Measurements from ENCODE around the gene SPON1.
A peak's percentile ranks its signal among the peaks of the same experiment; 100 is the strongest.

Gene SPON1

DNA sequence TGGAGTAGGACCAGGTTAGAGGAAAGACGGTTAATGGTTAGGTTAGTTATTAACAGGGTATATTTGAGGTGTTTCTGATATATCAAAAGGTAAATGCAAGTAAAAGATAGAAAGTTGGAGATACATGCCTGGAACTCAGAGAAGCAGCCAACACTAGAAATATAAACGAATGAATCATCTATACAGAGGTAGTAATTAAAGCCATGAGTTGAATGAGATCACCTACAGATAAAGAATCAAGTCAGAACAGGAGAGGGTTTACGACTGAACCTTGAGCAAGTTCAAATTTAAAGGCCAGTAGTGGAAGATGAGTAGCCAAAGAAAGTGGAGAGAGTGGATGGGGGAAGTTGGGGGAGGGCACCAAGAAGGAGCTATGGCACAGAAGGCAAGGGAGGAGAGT is 73.9 kb downstream of the SPON1 start:
- ATAC-seq (no peak), DNase-seq (no peak)

DNA sequence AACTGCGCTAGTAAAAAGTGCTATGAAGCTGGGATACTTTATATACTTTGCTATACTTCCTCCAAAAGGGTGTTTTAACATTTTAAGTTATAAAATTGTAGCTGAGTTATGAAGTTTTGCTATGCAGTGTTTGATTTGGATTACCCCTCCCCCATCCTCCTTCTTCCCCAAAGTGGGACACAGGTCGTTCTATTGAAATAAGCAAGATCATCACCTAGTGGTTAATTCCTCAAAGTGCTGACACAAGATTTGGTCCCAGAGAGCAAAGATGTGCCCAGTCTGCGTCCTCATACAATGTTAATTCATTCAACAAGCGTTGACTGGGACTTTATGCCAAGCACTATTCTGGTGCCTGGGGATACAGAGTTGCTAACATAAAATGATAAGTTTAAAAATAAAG is 78.5 kb downstream of the SPON1 start:
- ATAC-seq (no peak), DNase-seq (no peak)

DNA sequence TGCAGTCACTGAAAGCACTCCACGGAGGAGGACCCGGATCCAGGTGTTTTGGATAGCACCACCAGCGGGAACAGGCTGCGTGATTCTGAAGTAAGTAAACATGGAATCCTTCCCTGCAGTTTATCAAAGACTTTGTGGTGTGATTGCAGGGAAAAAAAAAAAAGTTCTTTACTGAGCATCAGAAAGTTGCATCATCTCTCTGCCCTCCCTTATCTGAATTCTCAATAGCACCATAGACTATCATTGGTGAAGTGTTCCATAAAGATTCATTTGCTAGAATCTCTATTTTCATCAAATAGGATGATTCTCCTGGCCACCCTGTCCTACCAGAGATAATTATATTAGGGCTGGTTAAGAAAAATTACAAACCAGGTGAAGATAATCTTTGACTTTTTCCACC is 79.0 kb downstream of the SPON1 start:
- DNase-seq, result no peak
- no peak for ATAC-seq

DNA sequence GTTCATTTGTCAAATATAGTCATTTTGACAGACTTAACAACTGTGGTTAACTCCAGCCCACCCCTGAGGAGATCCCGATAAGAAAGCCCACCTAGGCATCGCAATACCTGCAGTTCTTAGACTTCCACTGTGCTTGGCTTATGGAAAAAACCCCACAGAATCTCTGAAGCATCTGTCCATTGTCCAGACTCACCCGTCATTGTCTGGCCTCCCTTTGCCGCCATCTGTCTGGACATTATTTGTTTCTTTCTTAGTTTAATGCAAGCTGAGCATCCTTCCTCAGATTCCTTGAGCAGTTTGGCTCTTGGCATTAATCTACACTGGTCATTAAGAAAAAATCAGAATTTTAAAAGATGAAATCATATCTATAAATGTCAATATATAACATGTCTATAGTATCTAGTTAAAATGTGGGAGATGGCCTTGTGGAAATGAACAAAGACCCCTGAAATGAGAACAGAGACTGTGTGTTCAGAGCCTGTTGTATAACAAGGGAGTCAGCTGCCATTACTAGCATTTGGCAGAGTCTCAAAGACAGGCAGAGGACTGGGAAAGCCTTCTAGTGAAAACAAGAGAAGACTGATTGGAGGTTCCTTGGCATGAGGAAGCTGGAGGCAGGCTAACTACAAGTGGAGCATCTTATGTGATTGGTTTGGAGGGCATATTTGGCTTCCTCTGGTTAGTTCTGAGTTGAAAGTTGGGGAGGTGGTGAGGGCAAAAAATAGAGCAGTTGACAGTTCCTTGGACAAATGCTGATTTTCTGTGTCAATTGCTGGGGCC is 80.4 kb downstream of the SPON1 start:
- DNase-seq, result no peak
- no peak for ATAC-seq

DNA sequence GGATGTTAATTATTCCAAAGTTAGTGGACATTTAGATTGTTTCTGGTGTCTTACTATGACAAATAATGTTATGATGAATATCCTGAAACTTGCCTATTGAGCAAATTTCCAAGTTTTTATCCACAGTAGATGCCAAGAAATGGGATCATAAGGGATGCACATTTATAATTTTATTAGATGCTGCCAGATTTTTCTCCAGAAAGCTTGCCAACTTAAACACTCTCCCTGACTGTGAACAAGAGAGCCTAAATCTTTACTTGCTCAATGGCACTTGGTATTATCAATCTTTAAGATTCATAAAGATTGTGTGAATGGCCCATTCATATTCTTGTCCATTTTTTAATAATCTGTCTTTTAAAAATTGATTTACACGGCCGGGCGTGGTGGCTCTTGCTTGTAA is 82.4 kb downstream of the SPON1 start:
- DNase-seq, result no peak
- ATAC-seq, result no peak

DNA sequence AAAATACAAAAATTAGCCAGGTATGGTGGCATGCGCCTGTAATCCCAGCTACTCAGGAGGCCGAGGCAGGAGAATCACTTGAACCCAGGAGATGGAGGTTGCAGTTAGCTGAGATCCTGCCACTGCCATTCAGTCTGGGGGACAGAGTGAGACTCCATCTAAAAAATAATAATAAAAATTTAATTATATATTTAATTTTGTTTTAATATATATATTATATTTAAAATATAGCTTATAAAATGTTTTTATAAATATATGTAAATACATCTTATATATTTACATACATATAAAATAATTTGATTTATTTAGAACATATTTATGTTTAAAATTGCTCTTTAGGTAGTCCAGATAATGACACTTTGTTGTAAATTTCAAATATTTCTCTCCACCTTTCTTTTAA is 82.9 kb downstream of the SPON1 start:
- DNase-seq (no peak), ATAC-seq (no peak)

DNA sequence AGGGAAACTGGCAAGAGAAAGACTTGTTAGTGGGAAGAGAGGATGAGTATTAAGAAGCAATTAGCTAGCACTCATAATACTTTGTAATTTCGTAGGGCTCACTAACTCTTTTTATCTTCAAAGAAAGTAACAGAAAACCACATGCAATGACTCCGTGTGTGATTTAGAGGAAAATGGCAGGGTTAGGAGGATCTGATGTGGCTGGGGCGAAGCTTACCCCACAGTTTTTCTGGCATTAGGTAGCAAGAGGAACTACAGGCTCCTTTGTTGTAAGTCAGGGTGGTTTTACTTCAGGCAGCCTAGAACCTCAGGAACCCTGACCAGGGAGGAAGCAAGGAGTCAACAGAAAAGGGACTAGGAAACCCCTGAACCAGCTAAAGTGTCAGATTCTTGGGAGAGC is 89.7 kb downstream of the SPON1 start:
- ATAC-seq (no peak), DNase-seq (no peak)

DNA sequence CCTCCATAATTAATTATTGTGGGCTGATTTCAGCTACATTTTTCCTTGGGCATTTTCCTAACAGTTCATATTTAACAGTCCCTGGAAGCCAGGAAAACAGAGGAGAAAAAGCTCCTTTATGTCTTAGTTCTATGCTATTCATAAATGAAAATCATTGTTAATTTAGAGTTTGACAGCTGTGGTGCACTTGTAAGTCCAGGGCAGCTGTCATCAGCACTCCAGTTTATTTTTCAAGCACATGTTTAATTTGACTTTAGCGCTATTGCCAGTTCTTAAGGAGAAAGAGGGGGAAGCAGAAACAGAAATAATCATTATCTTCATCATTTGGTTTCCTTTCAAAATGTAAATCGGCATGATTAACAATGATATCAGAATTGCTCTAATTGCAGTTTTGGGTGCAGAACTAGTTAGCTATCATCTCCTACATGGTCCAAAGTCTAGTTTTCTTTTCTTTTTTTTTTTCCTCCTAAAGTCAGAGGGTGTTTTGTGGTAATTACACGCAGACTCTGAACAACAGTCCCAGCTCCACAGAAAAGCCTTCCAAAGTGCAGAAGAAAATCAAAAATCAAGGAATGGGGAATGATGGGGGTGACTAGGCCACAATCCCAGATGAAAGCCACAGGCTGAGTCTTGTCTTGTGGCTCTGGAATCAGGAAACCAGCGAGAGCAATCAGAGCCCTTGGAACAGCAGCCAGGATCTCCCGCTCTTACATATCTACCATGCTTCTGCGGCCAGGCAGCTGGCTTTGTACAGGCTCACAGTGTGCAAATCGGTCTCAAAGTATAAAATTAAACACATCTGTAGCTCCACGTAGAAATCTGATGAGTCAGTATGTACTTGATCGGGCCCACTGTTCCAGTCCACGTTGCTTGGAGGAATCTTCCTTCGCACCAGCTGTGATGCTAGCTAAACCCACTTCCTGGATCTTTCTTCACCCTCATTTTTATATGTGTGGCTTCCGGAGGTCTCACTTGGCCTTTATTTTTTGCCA is 91.9 kb downstream of the SPON1 start:
- peak; percentile 40 for ATAC-seq

DNA sequence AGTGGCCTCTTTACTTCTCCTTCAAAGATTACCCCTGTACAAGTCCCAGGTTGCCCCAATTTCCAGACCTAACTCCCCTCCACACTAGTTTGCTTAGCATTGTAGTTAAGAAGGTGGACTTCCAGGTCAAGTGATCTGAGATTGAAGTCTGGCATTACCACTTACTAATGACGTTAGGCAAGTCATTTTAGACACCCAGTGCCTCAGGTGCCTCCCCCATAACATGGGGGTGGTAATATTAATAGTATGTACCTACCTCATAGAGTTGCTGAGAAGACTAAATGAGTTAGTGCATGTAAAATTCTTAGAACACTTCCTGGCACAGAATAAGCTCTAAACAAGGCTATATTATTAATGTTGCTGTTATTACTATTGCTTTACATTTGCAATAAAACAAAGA is 93.4 kb downstream of the SPON1 start:
- DNase-seq (no peak), ATAC-seq (no peak)

More for the DNA sequence above, 91.9 kb downstream of the SPON1 start:
- no peak for DNase-seq

DNA sequence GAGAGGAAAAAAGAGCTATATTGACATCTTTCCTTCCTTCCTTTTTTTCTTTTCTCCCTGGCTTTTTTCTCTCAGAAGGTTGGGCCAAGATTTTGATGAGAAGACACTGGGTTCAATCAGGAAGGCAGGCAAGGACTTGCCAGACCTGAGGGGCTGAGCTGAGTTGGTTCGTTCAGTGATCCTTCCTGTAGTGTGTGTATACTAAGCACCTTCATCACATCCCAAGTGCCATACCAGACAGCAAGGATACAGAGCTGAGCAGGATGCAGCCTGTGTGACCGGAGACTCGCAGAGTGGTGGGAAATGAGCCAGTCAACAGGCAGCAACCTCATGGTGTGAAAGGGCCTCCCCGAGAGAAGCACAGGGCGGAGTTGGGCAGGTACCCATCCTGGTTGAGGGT is 95.5 kb downstream of the SPON1 start:
- DNase-seq (no peak), ATAC-seq (no peak)

DNA sequence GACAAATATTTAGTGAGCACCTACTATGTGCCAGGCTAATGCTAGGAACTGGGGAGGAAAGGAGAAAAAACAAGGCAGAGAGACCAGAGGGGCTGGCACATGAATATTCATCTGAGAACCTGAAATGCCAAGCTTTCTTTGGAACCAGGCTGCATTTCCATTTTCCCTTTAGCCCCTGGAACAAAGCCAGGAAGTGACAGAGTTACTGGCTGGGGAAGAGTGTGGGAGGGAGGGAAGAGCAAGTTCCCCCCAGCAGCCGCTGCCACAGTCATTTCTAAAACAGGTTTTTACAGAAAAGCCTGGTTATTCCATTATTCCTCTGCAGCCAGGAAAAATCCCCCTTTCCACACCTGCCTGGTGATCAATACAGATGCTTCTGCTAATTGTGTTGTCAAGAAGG is 97.0 kb downstream of the SPON1 start:
- no peak for DNase-seq
- no peak for ATAC-seq

DNA sequence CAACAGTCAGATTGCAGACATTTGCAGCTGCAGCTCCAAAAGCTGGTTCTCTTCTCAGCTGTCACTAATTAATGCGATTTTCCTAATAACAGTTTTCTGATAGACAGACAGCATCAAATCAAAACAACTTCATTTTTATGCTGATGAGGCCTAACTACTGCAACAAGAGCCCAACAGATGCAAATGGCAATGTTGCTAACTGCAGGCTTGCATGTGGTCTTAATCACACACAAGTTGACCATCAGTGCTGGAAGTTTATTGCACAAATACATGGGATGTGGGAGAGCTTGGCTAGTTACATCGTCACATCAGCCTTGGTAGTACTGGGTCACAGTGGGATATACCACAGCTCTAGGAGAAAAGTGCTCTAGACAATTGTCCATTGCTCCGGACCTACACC is 99.2 kb downstream of the SPON1 start:
- DNase-seq (no peak), ATAC-seq (no peak)

DNA sequence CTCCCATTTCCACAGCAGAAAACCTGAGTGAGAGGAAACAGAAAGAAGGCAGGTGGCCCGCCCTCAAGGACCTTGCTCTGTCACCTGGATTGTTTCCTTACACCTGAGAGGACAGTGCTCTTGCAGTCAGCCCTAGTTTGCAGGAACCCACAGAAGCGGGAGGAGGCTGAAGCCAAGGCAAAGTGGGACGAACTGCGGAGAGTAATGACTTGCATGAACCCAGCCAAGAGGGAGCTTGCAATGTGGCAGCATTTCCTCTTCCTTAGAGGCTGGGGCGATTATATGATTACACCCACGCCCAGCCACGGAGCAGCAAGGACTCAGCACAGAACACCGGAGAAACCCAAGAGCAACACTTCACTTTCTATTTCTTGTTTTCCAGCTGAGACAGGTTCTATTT is 102.6 kb downstream of the SPON1 start:
- DNase-seq (peak; percentile 23), ATAC-seq (no peak)

DNA sequence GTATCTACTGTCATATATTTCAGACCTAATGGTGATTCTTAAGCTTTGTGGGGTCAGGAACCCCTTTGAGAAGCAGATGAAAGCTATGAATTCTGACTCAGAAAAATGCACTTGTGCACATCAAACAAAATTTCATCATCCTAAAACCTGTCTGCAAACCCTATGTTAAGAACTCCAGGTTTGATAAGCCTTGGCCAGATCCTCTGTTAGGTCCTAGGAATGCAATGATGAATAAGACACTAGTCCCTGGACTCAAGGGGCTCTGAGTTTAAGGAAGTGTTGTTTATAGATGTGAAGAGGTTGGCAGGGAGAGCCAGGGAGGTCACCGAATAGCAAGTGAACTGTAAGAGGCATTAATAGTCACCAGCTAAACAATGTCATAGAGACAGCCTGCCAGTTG is 103.2 kb downstream of the SPON1 start:
- ATAC-seq (no peak), DNase-seq (no peak)

DNA sequence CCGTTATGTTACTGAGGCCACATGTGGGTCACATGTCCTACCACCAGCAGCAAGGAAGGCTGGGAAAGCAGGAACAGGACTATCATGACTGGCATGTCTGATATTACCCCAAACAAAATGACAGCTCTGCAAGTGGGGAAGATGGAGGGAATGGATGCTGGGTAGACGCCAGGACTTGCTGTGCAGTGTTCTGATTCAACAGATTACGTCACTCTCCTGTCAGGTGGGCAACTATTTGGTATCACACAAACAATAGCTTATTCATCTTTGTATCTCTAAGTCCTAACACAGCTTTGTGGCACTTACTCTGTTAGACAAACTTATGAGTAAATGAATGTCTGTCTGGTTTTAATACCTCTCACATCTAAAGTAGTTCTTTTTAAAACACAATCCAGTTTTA is 105.2 kb downstream of the SPON1 start:
- DNase-seq (no peak), ATAC-seq (no peak)

DNA sequence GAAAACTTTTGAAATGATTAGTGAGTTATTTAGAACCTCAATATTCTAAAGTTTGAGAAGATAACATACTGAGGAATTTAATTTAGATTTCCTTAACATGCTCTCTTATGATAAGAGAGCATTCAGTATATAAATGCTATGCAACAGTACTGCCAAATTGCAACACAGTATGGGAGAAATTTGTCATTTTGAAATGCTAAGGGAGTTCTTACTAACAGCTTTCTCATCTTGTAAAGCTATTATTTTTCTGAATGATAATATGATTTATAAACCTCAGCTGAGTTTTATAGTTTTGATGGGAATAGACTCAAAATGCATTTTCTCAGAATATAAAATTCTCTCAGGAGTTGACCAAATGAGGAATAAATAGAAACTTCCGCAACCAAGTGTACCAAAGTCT is 108.4 kb downstream of the SPON1 start:
- no peak for DNase-seq

DNA sequence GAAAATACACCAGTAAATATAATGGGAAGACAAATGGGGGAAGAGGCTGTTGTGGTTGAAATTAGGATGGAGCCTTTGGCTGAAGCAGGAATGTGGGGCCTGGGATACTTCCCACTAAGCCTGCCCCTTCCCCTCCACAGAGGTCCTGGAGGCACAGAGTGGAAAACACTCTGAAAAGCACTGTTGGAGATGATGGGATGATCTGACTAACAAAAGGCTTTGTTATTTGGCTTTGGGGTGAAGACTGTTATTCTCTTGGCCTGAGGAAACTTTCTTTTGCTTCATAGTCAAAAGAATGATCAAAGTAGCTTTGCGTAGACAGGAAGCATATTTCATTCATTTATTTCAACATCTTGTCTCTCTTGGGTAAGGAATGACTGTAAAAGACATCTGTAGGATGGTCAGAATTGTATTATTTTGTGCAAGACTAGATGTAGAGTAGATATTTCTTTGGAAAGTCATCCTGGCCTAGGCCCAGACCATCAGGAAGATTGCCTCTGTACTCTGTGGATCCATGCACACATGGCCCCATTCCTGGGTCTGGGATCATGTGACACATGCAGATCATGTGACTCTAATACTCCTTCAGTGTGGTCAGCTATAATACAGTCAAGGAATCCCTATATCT is 111.4 kb downstream of the SPON1 start:
- DNase-seq (no peak), ATAC-seq (no peak)

More for the DNA sequence above, 108.4 kb downstream of the SPON1 start:
- ATAC-seq, result no peak

DNA sequence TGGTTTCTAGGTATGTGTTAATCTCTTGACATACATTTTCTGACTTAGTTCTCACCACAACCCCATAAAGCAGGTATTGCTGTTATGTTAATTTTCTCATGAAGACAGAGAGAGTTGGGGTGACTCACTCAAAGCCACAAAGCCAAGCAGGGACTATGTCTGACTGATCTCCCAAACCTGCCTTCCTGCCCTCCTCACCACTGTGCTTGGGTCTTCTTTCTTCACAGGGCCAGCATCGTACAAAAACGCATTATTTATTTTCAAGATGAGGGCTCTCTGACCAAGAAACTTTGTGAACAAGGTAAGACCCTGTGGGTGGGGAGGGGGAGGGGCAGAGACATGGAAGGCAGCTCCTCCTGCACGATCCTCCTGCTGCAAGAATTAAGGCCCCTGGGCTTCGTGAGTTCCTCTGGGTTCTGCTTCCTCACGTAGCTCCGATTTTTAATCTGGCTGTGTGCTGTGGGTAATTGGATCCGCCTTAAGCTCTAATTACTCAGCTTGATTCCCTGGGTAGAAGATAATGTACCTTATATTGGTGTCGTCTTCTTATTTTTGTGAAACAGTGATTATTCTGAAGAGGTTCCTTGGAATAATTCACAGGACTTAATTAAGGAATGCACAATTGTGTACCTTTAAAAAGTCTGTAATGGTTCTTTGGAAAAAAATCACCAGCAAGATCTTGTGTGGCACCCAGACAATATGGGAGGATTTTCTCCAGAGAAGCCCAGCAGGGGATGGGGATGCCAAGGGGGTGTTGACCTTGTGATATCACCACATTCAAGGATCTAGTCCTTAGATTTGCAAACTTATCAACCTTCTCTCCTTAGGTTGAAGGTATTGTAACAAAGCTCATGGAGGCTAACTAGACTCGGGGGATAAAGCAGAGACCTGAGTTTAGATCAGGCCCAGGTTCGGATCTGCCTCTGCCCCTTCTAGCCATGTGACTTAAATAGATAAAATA is 112.9 kb downstream of the SPON1 start:
- DNase-seq (peak; percentile 52), ATAC-seq (peak; percentile 98)

DNA sequence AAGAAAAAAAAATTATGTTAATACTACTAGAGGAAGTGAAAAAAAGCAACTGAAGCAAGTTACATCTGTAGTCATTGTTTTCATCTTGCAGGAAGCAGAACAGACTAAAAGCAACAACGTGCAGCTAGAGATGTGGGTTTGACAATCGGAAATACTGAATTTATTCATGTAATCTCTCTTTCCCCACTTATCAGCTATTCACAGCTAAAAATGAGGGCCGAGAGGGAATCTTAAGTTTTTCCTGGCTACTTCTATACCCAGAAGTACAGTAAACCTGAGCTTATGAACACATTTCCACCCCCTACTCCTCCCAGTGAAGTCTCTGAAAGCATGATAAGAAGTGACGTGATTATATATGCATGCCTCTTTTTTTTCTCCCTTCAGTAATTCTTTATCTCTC is 116.5 kb downstream of the SPON1 start:
- ATAC-seq (no peak), DNase-seq (no peak)

DNA sequence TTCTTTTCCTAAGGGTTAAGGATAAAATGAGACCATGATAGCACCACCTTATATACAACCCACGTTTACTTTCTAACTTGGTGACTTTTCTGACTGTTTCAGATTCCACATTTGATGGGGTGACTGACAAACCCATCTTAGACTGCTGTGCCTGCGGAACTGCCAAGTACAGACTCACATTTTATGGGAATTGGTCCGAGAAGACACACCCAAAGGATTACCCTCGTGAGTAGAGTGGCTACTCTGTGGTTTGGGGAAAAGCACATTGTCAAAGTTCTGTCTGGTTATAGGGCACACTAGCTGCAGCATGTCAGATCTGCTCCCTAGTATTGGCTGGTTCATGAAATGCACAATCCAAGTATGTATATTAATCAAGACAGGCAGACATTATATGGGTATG is 117.3 kb downstream of the SPON1 start:
- ATAC-seq, result no peak
- DNase-seq, result no peak

DNA sequence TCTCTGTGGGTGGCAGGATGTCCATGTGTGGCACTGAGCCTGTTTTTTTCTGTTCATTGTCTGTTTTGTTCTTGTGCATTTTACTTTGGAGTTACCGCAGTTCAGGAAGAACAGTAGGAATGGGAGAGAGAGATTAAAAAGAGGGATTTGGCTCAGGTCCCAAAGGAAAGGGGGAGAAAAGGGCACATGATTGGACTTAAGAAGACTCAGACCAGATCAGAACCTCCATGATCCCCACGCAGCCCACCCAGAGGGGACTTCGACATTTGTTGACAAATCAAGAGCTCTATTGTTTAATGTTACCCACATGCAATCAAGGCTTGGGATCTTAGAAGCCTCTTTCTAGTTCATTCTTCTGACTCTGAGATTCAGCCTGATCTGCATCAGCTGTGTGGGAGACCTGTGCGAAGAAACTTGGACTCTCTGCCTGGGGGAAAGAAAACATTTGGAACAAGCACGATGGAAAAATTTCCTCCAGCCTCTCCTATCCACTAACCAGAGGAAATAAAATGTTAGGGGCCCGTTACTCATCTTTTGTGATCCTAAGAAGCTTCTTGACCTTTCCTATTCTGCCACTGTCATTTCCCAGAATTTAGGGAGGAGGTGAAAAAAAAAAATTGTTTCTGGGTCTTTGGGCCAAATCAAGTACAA is 119.2 kb downstream of the SPON1 start:
- ATAC-seq (no peak), DNase-seq (no peak)

Data from stimulated activated naive CD8-positive, alpha-beta T cell treated with anti-CD3 and anti-CD28 coated beads, Interleukin-15, Interleukin-2, amounts not matched to agents 100 U/mL and 50 U/mL, for 24 hours (primary cell).